Endothelial cell (in vitro differentiated cells): ENCODE data around the gene KY. TPM values are rescaled to one million over a fixed set of nuclear protein-coding genes. Genes with fewer than 3 reads are reported as not detected.

Source experiments
- DNase-seq: peaks from one replicate; pipeline ENCODE4 v3.0.0; 2021; ENCODE audit warnings: low spot score
- H3K27ac Mint-ChIP-seq: one replicate; pipeline ENCODE4 v1.8.0; 2021; ENCODE audit warnings: mixed read lengths, inconsistent platforms; ENCODE audit not compliant: unreplicated experiment
- H3K27me3 Mint-ChIP-seq: one replicate; pipeline ENCODE4 v1.8.0; 2021; ENCODE audit warnings: mild to moderate bottlenecking, moderate library complexity, mixed read lengths, inconsistent platforms; ENCODE audit not compliant: unreplicated experiment
- H3K36me3 Mint-ChIP-seq: one replicate; pipeline ENCODE4 v1.8.0; 2021; ENCODE audit warnings: mild to moderate bottlenecking, low read depth, mixed read lengths, inconsistent platforms; ENCODE audit not compliant: unreplicated experiment
- H3K4me1 Mint-ChIP-seq: one replicate; pipeline ENCODE4 v1.8.0; 2021; ENCODE audit warnings: mild to moderate bottlenecking, mixed read lengths, inconsistent platforms; ENCODE audit not compliant: unreplicated experiment
- H3K4me3 Mint-ChIP-seq: one replicate; pipeline ENCODE4 v1.8.0; 2021; ENCODE audit warnings: mild to moderate bottlenecking, mixed read lengths, inconsistent platforms; ENCODE audit not compliant: unreplicated experiment
- H3K9me3 Mint-ChIP-seq: one replicate; pipeline ENCODE4 v1.8.0; 2021; ENCODE audit warnings: mixed read lengths, inconsistent platforms; ENCODE audit not compliant: unreplicated experiment
- CTCF ChIP-seq: fragments of 200-600 bp; sonication (generic); IDR thresholded peaks from one replicate; pipeline ENCODE4 v1.5.0; 2021; ENCODE audit warnings: antibody characterized with exemption; ENCODE audit not compliant: unreplicated experiment
- total RNA-seq: library from RNA; stranded (reverse); fragmentation: NEBNext Ultra II Directional; extraction: Animal tissue kit (Norgen Biotek cat#: 25700); gene quantifications from one replicate; pipeline ENCODE4 v1.2.1, GENCODE V29; 2021; ENCODE audit not compliant: unreplicated experiment

KY gene
- total RNA-seq, 1 donor from 2014 or later: not detected

DNA sequence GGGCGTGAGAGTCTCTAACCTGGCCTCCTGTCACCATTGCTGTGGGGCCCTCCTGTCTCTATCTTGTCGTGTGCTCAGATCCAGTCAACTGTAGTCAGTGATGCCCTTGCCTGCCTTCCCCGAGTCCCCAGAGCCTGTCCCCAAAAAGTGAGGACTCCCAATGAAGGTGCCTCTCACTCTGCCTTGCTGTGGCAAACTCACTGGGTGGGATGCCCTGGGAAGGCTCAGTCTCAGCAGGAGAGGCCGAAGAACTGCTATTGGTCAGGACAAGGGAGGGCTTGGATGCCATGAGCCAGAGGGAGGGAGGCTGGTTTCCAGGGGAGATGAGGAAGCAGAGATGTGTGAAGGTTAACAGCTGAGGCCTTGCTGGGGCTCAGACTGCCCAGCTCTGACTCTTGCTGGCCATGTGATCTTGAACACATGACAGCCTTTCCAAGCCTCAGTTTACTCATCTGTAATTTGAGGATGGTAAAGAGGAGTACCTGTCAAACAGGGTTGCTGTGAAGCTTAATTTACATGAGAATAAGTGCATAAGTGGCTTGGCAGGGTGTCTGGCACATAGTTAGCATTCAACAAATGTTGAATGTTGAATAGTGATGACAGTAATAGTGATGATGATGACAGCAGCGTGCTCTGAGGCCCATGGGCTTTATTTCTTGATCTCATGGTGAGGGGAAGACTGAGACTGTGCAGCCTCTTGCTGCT is 8.2 kb downstream of the KY start:
- peaks cover 1% of the 10 kb centered on the region for H3K27me3 Mint-ChIP-seq
- no peak overlapping the region for H3K27ac Mint-ChIP-seq
- DNase-seq: no peak

GRCh38 chr3:134641671-134642300 is 9.0 kb downstream of the KY start:
- Mint-ChIP-seq H3K4me3 (no peak overlapping the region), H3K36me3 (no peaks in the 10 kb centered on the region), H3K4me1 (peaks cover 17% of the 10 kb centered on the region), H3K27ac (no peak overlapping the region), H3K27me3 (peaks cover 1% of the 10 kb centered on the region), H3K9me3 (no peaks in the 10 kb centered on the region)
- TF ChIP-seq CTCF: no peak
- no peak for DNase-seq

More for the DNA sequence above, 8.2 kb downstream of the KY start:
- Mint-ChIP-seq H3K9me3 (no peaks in the 10 kb centered on the region), H3K36me3 (no peaks in the 10 kb centered on the region), H3K4me1 (peaks cover 17% of the 10 kb centered on the region), H3K4me3 (no peak overlapping the region)
- no peak for TF ChIP-seq CTCF

- peak; percentile 26 for TF ChIP-seq CTCF
- H3K27me3 Mint-ChIP-seq: peaks cover 1% of the 10 kb centered on the region
- H3K4me1 Mint-ChIP-seq: peaks cover 17% of the 10 kb centered on the region
- no peaks in the 10 kb centered on the region for H3K36me3 Mint-ChIP-seq
- no peaks in the 10 kb centered on the region for H3K9me3 Mint-ChIP-seq
- no peak overlapping the region for H3K27ac Mint-ChIP-seq
- DNase-seq: peak; percentile 49
- H3K4me3 Mint-ChIP-seq: no peak overlapping the region
Measured at GRCh38 chr3:134640872-134641470, 9.9 kb downstream of the KY start.

DNA sequence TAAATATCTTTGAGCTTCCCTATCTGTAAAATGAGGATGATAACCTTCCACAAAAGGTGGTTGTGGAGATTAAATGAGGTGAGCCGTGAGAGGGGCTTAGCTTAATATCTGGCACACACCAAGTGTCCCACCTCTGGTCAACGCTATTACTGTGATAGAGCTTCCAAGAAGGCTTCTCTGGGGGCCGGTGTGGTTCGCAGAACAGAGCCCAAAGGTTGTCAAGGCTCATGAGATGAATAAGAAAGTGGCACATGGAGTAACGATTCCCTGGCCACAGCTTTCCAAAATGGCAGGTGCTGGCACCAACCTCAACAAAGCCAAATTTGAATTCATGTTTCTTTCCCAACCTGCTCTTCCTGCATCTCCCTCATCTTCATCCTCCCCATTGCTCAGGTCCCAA is 10.4 kb downstream of the KY start:
- DNase-seq: no peak
- peaks cover 1% of the 10 kb centered on the region for H3K27me3 Mint-ChIP-seq
- peaks cover 17% of the 10 kb centered on the region for H3K4me1 Mint-ChIP-seq
- no peak overlapping the region for H3K27ac Mint-ChIP-seq
- no peak overlapping the region for H3K4me3 Mint-ChIP-seq
- H3K36me3 Mint-ChIP-seq: no peaks in the 10 kb centered on the region
- no peaks in the 10 kb centered on the region for H3K9me3 Mint-ChIP-seq
- no peak for TF ChIP-seq CTCF
